NB4 (cell line): ENCODE results near the gene KIT.

Source experiments
- MAX ChIP-seq: IDR thresholded peaks from 2 replicates; pipeline ENCODE4 v1.6.1; 2011; ENCODE audit warnings: low read depth, low read length
- TF ChIP-seq, protein P1 (sequence below): IDR thresholded peaks from one replicate; pipeline ENCODE4 v1.5.1; 2012; ENCODE audit warnings: low read depth, low read length

DNA sequence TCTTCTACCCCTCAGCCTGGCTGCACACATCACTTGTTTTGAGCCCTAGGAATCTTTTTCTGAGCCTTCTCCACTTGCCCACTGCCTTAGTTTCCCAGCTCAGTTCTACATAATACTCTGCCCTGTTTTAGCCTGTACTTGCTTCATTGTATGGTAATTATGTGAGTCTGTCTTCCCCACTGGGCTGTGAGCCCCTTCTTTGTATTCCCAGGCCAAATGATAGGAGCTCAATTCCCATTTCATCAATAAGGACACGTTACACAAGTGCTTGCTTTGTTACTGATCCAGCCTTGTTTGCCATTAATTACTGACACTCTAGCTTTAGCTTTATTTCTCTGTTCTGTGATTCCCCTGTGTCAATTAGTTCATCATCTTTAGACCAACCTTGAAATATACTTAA is 28.1 kb downstream of the KIT start:
- TF ChIP-seq, protein P1, sequence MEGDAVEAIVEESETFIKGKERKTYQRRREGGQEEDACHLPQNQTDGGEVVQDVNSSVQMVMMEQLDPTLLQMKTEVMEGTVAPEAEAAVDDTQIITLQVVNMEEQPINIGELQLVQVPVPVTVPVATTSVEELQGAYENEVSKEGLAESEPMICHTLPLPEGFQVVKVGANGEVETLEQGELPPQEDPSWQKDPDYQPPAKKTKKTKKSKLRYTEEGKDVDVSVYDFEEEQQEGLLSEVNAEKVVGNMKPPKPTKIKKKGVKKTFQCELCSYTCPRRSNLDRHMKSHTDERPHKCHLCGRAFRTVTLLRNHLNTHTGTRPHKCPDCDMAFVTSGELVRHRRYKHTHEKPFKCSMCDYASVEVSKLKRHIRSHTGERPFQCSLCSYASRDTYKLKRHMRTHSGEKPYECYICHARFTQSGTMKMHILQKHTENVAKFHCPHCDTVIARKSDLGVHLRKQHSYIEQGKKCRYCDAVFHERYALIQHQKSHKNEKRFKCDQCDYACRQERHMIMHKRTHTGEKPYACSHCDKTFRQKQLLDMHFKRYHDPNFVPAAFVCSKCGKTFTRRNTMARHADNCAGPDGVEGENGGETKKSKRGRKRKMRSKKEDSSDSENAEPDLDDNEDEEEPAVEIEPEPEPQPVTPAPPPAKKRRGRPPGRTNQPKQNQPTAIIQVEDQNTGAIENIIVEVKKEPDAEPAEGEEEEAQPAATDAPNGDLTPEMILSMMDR: no peak
- no peak for TF ChIP-seq MAX
